ENCODE measurements around the gene SLC6A13. TPM values are rescaled to one million over a fixed set of nuclear protein-coding genes. Genes with fewer than 3 reads are reported as not detected.

The SLC6A13 gene
- total and polyA plus RNA-seq, 2 of the 8 experiments (the other 6 are each of a cell fraction or from before 2014, with no cell fraction given), result 0.03 TPM; not detected in 1

GRCh38 chr12:218221-218620 is 44.4 kb downstream of the SLC6A13 start:
- ChIA-PET POLR2A (ENCODE audit: partially characterized antibody) (no interaction called here), CTCF (ENCODE audit: partially characterized antibody) (interaction anchor here (0.6 to 6.9 kb wide), 14 partner anchors 8 to 128 kb away, joined by 3 to 101 read pairs (median 8); no protein-coding TSS in a partner anchor)
- Histone ChIP-seq H3K36me3 (ENCODE audit: control insufficient read depth in 2 of 4, insufficient read depth in 4 of 4, low read length in 3 of 4) (no peaks in the 10 kb centered on the region), H3K9ac (replicated peaks in 1 of 4; ENCODE audit: extremely low read depth in 1 of 4, low read depth in 3 of 4, low read length in 3 of 4) (no peak overlapping the region), H3K9me3 (ENCODE audit: insufficient read depth in 2 of 2, low read depth in 1 of 2, low read length in 1 of 2) (no peaks in the 10 kb centered on the region), H3K18ac (ENCODE audit: extremely low read depth, low read length) (no peak overlapping the region), H3K56ac (replicated peaks; ENCODE audit: insufficient read length, low read depth, low read length) (no peak overlapping the region), H2BK120ac (replicated peaks; ENCODE audit: low read depth, low read length) (no peak overlapping the region), H3K4ac (replicated peaks; ENCODE audit: insufficient read length, low read depth, low read length) (no peak overlapping the region), H3K14ac (ENCODE audit: insufficient read length) (no peak overlapping the region), H3K23me2 (ENCODE audit: low read depth, low read length) (peaks cover 4% of the 10 kb centered on the region; the same call in 1 of the 2 replicates), H2BK5ac (ENCODE audit: low read depth, low read length) (no peak overlapping the region), H4K5ac (ENCODE audit: insufficient read length, low read depth, low read length) (no peak overlapping the region), H4K8ac (ENCODE audit: extremely low read depth, insufficient read depth, low read length) (no peak overlapping the region), H3K79me1 (ENCODE audit: low read depth, low read length) (no peaks in the 10 kb centered on the region), H2BK12ac (ENCODE audit: low read depth, low read length) (no peak overlapping the region), H3K4me3 (ENCODE audit: extremely low read depth in 1 of 4, insufficient read depth in 2 of 4, low read depth in 3 of 4, low read length in 4 of 4) (no peak overlapping the region), H2AFZ (ENCODE audit: low read length) (no peak overlapping the region), H3K79me2 (ENCODE audit: control insufficient read depth in 1 of 2, insufficient read depth in 2 of 2, low read length in 2 of 2) (no peaks in the 10 kb centered on the region), H4K20me1 (replicated peaks in 1 of 2; ENCODE audit: control insufficient read depth in 1 of 2, insufficient read depth in 2 of 2, low read length in 2 of 2) (no peaks in the 10 kb centered on the region), H3K23ac (ENCODE audit: insufficient read length) (no peak overlapping the region), H2BK20ac (ENCODE audit: low read length) (no peak overlapping the region), H2BK15ac (ENCODE audit: low read length) (no peak overlapping the region), H3K27ac (ENCODE audit: low read depth, low read length) (no peak overlapping the region), H4K91ac (replicated peaks; ENCODE audit: insufficient read length, low read length) (no peak overlapping the region), H3K4me1 (replicated peaks in 1 of 4; ENCODE audit: control insufficient read depth in 3 of 4, insufficient read depth in 4 of 4, low read length in 3 of 4) (peaks cover 0 to 20% (median 18%) of the 10 kb centered on the region in 4 experiments; a peak in 6 of 7 replicates), H3K4me2 (ENCODE audit: insufficient read depth in 1 of 2, low read depth in 2 of 2, low read length in 2 of 2) (no peak overlapping the region), H3K27me3 (replicated peaks in 1 of 4; ENCODE audit: control insufficient read depth in 3 of 4, extremely low read depth in 1 of 4, insufficient read depth in 3 of 4, low read length in 3 of 4) (peaks cover 0 to 3% (median under 1%) of the 10 kb centered on the region in 4 experiments; a peak in 3 of 7 replicates), H2AK5ac (ENCODE audit: low read depth, low read length) (no peak overlapping the region)
- WGBS, 2 experiments (ENCODE audit: extremely low coverage in 1 of 2, insufficient coverage in 1 of 2, insufficient read length in 1 of 2, insufficient replicate concordance in 2 of 2, low coverage in 1 of 2, low lambda C conversion rate in 2 of 2, missing lambda C conversion rate in 1 of 2), result 90% methylated on average over 5 of the region's 5 CpGs; no CpG with 5 or more reads in 1 of the 2 experiments
- DNase-seq (ENCODE audit: low read depth in 1 of 2, low spot score in 2 of 2), result no peak
- no peak for FAIRE-seq
- no peak for TF ChIP-seq GABPA (IDR thresholded peaks at IDR 0.05; ENCODE audit: borderline replicate concordance, insufficient read depth, low read length)
- TF ChIP-seq ZNF274 (IDR thresholded peaks at IDR 0.05; ENCODE audit: borderline replicate concordance, extremely low read depth, low read length), result no peak
- TF ChIP-seq RBBP5 (IDR thresholded peaks at IDR 0.05; ENCODE audit: borderline replicate concordance, low read depth, low read length), result no peak
- no peak for TF ChIP-seq KDM1A (IDR thresholded peaks at IDR 0.05; ENCODE audit: borderline replicate concordance, low read length)
- TF ChIP-seq BRCA1 (IDR thresholded peaks at IDR 0.05; ENCODE audit: low read depth, low read length), result no peak
- no peak for TF ChIP-seq KDM4A (IDR thresholded peaks at IDR 0.05; ENCODE audit: low read depth, low read length, severe bottlenecking)
- TF ChIP-seq CBX8 (IDR thresholded peaks at IDR 0.05; ENCODE audit: borderline replicate concordance, low read depth, low read length), result no peak
- no peak for TF ChIP-seq POLR2AphosphoS5 (IDR thresholded peaks at IDR 0.05; ENCODE audit: low read depth, low read length)
- TF ChIP-seq ASH2L (IDR thresholded peaks at IDR 0.05; ENCODE audit: low read length), result no peak
- TF ChIP-seq E2F6 (IDR thresholded peaks at IDR 0.05), result no peak
- TF ChIP-seq RAD21 (IDR thresholded peaks at IDR 0.05 in 1 of 2, conservative IDR thresholded peaks at IDR 0.05 in 1 of 2; ENCODE audit: low read depth in 2 of 2, low read length in 2 of 2), result no peak
- TF ChIP-seq HDAC6 (IDR thresholded peaks at IDR 0.05; ENCODE audit: low read depth, low read length), result no peak
- TF ChIP-seq CEBPB (IDR thresholded peaks at IDR 0.05; ENCODE audit: low read depth, low read length), result no peak
- TF ChIP-seq SUZ12 (IDR thresholded peaks at IDR 0.05; ENCODE audit: low read length), result no peak
